Spleen (tissue), 7 donors: ENCODE results near the gene AOAH.

ENCODE experiments used
- CTCF ChIP-seq, 11 experiments: fragments of 200-600 bp in 7 of 11; fragments of 450-650 bp in 4 of 11; sonication (generic) in 4 of 11; IDR thresholded peaks in 8 of 11; conservative IDR thresholded peaks in 3 of 11; 1 replicate in 7 of 11; 2 replicates in 4 of 11; pipeline versions ENCODE4 v1.4.0 to v1.8.0; 2016 to 2021; ENCODE audit warnings: antibody characterized with exemption in 11 of 11, inconsistent platforms in 4 of 11, mild to moderate bottlenecking in 1 of 11
- POLR2A ChIP-seq, 3 donors: fragments of 450-650 bp; IDR thresholded peaks; one replicate each; pipeline ENCODE4 v1.5.1; 2017; ENCODE audit warnings: antibody characterized with exemption in 3 of 3, mild to moderate bottlenecking in 1 of 3
- POLR2AphosphoS5 ChIP-seq, 3 donors: sonication (generic); formaldehyde crosslinking; IDR thresholded peaks; one replicate each; pipeline ENCODE4 v1.5.1; 2017; ENCODE audit warnings: antibody characterized with exemption in 3 of 3
- donor health status: DM: no; HTN: no; CAD: no; lungs with moderate emphysema.
- donor health status: DM: no; HTN: no; CAD: no.
- donor health status: DM: no; HTN: no; CAD: no.

DNA sequence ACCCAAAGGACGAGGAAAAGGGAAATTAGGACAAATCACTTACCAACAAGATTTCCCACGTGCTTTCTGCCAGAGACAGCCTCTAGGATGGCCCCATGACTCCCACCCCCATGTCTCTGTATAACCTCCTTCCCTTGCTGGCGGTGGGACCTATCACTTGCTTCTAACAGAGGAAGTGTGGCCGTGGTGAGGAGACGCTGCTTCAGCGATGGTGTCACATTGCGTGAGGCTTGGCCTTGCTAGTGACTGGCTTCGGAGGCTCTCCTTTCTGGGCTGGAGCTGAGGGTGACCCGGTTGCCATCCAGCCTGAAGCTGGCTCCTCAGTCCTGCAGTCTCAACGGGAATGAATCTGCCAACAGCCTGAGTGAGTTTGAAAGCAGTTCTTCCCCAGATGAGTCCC, 210.9 kb downstream of the AOAH start:
- TF ChIP-seq CTCF (IDR thresholded peaks at IDR 0.05 in 8 of 11, conservative IDR thresholded peaks at IDR 0.05 in 3 of 11) (no peak), POLR2AphosphoS5 (IDR thresholded peaks at IDR 0.05) (peak; percentile 17 to 29 (median 29)), POLR2A (IDR thresholded peaks at IDR 0.05) (no peak)
